ENCODE measurements around the gene MCU.
"Not testable (repeated sequence)": the region's sequence is repeated elsewhere in the genome, so short reads cannot be mapped to it uniquely, and the experiment has no call there.

MCU gene

DNA sequence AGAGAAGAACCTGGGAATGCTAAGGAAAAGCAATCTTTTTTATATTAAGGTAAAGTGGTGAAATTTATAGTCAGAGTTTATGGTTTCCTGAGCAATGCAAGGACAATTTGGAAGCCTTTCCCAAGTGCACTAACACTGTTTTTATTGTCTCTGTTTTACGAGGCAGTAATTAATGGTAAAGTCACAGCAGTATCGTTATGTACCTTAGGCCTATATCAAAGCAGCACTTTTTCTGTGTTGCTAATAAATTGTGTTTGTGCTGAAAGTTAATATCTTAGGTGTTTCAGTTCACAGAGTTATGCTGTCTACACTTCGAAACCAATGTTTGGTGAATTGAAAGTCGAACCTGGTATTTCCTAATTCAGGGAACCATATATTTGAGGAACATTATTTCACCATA is 220.8 kb downstream of the MCU start:
- DNase-seq: no peak

DNA sequence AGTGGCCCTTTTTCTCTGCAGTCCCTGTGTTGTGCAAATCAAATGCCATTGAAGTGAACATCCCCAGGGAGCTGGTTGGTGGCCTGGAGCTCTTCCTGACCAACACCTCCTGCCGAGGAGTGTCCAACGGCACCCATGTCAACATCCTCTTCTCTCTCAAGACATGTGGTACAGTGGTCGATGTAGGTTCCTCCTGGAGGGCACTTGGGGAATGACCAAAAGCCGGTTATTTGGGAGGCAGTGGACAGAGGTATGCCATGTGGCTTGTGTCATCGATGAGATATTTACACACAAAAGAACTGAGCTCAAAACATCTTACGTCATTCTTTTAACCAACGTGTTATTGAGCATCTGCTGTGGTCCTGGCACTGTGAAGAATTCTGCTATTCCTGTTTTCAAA is 221.3 kb downstream of the MCU start:
- DNase-seq: no peak

DNA sequence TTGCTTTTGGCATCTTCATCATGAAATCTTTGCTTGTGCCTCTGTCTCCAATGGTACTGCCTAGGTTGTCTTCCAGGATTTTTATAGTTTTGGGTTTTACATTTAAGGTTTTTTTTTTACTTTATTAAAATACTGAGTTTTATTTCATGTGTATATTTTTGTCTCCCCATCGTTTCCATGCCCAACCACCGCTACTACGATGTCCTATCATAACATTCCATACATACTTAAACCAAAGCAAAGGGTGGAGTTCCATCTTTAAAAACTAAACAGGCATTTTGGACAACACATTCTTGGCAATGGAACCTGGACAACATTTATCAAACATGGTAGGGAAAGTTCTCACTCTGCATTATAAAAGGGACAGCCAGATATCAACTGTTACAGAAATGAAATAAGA is 225.3 kb downstream of the MCU start:
- DNase-seq: not testable (repeated sequence)

DNA sequence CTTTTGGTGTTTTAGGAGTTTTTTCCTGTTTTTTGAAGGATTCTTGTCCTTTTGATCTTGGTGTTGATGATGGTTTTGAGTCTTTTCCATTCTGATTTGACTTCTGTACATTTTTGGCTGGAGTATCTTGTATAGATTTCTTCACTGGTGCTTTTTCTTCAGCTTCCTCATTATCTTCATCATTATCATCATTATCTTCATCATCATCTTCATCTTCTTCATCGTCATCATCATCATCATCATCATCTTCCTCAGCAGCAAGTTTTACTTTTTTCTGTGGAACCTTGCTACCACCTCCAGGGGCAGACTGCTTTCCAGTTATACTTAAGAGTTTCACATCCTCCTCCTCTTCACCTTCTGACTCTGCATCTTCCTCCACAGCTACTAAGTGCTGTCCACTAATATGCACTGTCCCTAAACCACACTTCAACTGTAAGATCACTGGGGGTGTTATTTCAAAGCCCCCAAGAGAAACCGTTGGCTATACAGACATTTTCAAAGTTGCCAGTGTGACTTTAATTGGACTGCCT is 225.9 kb downstream of the MCU start:
- not testable (repeated sequence) for DNase-seq

DNA sequence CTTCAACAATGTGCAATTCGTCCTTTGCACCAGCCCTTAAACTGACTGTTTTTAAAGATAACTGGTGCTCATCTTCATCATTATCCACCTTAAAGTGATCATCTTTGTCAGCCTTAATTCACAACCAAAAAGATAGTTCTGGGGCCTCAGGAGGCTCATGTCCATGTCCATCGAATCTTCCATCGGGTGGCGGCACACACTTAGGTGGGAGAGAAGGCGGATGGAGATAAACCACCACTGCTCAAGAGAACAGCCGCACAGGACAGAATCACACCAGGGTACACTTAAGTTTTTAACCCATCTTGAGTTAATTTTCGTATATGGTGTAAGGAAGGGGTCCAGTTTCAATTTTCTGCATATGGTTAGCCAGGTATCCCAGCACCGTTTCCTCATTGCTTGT is 226.4 kb downstream of the MCU start:
- DNase-seq: no peak

DNA sequence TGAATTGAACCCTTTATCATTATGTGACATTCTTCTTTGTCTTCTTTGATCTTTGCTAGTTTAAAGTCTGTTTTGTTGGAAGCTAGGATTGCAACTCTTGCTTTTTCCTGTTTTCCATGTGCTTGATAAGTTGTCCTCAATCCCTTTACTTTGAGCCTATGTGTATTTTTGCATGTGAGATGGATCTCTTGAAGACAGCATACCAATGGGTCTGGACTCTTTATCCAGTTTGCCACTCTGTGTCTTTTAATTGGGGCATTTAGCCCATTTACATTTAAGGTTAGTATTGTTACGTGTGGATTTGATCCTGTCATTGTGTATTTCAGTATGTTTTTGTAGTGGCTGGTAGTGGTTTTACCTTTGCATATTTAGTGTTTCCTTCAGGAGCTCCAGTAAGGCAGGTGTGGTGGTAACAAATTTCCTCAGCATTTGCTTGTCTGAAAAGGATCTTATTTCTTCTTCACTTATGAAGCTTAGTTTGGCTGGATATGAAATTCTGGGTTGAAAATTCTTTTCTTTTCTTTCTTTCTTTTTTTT is 229.3 kb downstream of the MCU start:
- DNase-seq: not testable (repeated sequence)

DNA sequence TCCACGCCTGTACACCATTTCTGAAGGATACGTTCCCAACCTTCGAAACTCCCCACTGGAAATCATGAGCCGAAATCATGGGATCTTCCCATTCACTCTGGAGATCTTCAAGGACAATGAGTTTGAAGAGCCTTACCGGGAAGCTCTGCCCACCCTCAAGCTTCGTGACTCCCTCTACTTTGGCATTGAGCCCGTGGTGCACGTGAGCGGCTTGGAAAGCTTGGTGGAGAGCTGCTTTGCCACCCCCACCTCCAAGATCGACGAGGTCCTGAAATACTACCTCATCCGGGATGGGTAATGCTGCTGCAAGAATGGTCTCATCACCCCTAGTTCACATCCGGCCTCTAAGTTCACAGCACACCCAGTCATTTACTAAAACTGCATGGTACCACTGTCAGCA is 232.4 kb downstream of the MCU start:
- DNase-seq: no peak

DNA sequence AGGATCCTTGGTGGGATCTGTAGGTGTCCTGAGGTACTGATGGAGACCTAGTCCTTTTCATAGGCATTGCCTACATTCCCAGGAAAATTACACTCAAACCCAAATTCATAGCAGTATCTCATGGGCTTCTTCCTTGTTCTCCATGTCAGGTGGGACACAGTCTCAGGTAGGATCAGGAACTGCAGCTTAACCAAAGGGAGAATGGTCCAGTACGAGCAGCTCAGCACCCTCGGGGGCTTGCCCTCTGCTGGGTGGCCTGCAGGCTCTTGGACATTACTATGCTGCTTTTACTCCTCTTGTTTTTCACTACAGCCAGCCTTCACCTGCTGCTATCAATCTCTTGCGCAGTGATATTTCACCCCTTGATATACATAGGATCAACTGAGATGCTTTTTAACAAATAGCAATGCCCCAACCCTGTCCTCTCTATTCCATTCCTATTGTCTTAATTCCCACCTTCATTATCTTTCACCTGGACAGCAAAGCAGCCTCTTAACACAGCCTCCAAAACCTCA is 234.1 kb downstream of the MCU start:
- DNase-seq: no peak

GRCh38 chr10:72927485-72927884 is 235.5 kb downstream of the MCU start:
- no peak for DNase-seq

DNA sequence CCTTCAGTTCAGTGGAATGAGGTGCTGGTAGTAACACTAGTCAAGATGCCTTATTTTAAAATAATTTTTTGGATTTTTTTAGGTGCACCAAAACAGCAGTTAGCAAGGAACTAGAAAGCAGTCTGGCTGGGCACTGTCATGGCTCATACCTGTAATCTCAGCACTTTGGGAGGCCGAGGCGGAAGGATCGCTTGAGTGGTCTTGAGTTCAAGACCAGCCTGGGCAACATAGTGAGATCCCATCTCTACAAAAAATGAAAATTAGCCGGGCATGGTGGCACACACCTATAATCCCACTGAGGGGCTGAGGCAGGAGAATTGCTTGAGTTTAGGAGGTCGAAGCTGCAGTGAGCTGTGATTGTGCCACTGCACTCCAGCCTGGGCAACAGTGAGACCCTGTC is 236.9 kb downstream of the MCU start:
- DNase-seq: no peak

GRCh38 chr10:72930276-72930675 is 238.3 kb downstream of the MCU start:
- DNase-seq: no peak

- DNase-seq: no peak
Observed at GRCh38 chr10:72932259-72933015, 240.5 kb downstream of the MCU start.

DNA sequence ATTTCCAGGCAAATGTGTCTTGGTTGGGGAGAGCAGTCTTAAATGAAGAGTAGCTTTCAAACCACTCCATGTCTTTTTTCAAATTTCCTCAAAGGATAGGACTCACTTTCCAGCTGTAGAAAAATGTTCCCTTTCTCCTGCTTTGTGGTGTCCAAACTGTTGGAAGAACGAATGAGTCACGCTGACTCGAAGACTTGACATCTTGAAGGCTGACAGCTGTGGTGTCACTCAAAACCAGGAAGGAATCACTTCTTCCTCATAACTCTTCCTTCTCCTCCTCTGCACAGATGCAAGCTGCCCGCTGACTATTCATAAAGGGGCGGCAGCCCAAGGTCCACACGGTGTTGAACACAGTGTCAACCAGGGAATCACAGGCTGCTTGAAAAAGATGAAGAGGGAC is 243.4 kb downstream of the MCU start:
- DNase-seq: no peak
